ENCODE data around the gene ZNF718. TPM values are rescaled to one million over a fixed set of nuclear protein-coding genes. Genes with fewer than 3 reads are reported as not detected.
"Not testable (repeated sequence)": the region's sequence is repeated elsewhere in the genome, so short reads cannot be mapped to it uniquely, and the experiment has no call there.

ZNF718 gene
- total RNA-seq, 2 experiments from 2014 or later = 11.1 to 11.6 TPM

DNA sequence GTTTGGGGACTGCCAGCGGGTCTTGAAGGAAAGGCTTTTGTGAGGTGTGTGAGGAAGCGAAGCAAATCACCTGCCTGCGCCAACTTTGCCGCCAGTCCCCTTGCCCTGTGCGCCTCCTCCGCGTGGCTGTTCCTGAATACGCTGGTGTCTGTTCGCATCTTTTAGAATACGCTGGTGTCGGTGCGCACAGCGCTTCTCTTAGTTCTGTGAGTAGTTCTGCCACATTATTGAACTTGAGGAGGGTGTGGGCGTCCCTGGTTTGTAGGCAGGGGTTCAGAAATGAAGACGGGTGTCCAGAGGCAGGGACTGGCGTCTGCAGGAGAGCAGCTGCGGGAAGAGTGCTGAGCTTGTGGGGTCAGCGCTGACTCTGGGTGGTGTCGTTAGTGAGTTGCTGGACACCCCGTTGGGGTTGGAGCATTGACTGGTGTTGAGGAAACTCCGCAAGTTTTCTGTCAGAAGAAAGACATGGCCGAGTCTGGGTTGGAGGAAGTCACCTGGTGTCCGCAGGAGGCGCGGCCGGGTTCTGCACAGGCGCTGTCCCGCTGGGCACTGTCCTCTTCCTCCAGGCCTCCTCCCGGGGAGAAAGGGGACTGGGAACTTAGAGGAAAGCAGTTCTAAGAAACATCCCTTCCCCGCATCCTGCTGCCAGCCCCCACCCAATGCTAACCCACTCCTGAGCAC is 930 bp downstream of the ZNF718 start:
- Mint-ChIP-seq H3K4me3 (peak overlapping the region; percentile 97), H3K27ac (peak overlapping the region; percentile 97), H3K36me3 (peaks cover 79% of the 10 kb centered on the region), H3K9me3 (peaks cover 50% of the 10 kb centered on the region), H3K4me1 (peaks cover 18% of the 10 kb centered on the region), H3K27me3 (no peaks in the 10 kb centered on the region)
- peak; percentile 15 for DNase-seq

DNA sequence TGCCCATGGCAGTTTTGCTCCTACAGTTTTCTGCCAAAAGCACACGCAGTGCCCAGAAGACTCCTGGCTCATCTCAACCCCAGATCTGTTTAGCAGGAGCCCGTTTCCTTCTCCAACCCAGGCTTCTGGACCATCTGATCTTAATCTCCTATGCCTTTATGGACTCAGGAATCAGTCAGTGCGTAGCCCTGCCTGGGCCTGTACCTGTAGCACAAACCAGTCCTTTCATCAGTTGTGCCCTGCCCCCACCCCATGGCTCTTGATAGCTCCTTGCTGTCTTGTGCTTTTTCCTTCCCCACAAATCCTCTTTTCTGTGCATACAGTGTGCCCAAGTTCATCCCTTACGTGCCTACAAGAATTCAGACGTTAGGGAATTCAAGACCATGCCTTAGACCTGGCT is 1.5 kb downstream of the ZNF718 start:
- DNase-seq = no peak
- Mint-ChIP-seq H3K9me3 (peaks cover 49% of the 10 kb centered on the region), H3K4me3 (peak overlapping the region; percentile 97), H3K4me1 (peaks cover 18% of the 10 kb centered on the region), H3K27ac (peak overlapping the region; percentile 97), H3K27me3 (no peaks in the 10 kb centered on the region), H3K36me3 (peaks cover 81% of the 10 kb centered on the region)

DNA sequence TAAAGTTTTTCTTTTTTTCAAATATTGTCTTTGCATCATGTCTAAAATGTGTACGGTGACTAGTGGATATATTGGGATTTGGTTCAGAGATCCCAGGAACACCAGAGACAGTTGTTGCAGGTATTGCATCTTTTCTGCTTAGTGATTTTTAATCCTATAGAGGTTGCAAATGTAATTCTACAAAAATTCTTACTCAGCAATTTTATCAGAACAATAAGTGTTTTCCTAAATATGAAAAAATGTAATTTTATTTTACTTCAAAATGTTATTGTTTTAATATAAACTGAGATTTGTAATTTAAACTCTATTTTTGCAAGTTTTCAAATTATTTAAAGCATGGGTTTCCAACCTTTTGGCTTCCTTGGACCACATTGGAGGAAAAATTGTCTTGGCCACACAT is 8.2 kb downstream of the ZNF718 start:
- Mint-ChIP-seq H3K4me3 (no peak overlapping the region), H3K9me3 (peaks cover 55% of the 10 kb centered on the region), H3K27me3 (no peaks in the 10 kb centered on the region), H3K27ac (no peak overlapping the region), H3K4me1 (no peaks in the 10 kb centered on the region), H3K36me3 (peaks cover 90% of the 10 kb centered on the region)
- DNase-seq = no peak

DNA sequence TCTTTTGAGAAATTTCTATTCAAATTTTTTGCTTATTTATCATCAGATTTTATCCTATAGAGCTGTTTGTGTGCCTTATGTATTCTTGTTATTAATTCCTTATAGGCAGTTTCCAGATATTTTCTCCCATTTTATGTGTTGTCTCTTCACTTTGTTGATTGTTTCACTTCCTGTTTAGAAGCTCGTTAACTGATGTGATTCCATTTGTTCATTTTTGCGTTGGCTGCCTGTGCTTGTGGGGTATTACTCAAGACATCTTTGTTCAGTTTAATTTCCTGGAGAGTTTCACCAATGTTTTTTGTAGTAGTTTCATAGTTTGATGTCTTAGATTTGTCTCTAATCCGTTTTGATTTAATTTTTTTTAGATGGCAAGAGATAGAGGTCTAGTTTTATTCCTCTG is 14.6 kb downstream of the ZNF718 start:
- peaks cover 92% of the 10 kb centered on the region for H3K36me3 Mint-ChIP-seq
- no peaks in the 10 kb centered on the region for H3K27me3 Mint-ChIP-seq
- H3K9me3 Mint-ChIP-seq = peaks cover 67% of the 10 kb centered on the region
- no peak overlapping the region for H3K27ac Mint-ChIP-seq
- H3K4me1 Mint-ChIP-seq = no peaks in the 10 kb centered on the region
- no peak overlapping the region for H3K4me3 Mint-ChIP-seq
- DNase-seq = no peak

DNA sequence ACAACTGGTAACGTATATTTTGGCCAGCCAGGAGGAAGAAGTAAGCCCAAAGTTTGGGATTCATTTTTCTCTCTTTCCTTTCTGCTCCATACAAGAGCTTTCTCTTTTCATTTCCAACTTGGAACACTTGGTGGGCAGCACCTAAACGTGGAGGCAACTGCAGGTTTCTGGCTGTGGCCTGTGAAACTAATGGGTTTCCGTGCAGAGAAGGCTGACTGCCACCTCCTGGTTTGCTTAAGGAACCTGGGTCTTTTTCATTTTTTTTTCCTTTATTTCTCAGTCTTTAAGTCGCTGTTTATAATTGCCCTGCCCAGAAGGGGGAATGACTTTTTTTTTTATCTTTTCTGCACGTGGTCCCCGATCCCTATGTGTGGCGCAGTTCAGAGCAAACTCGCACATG is 15.4 kb downstream of the ZNF718 start:
- no peak for DNase-seq
- H3K27me3 Mint-ChIP-seq = no peaks in the 10 kb centered on the region
- no peak overlapping the region for H3K27ac Mint-ChIP-seq
- H3K9me3 Mint-ChIP-seq = peaks cover 74% of the 10 kb centered on the region
- H3K4me1 Mint-ChIP-seq = no peaks in the 10 kb centered on the region
- H3K36me3 Mint-ChIP-seq = peaks cover 94% of the 10 kb centered on the region
- no peak overlapping the region for H3K4me3 Mint-ChIP-seq

DNA sequence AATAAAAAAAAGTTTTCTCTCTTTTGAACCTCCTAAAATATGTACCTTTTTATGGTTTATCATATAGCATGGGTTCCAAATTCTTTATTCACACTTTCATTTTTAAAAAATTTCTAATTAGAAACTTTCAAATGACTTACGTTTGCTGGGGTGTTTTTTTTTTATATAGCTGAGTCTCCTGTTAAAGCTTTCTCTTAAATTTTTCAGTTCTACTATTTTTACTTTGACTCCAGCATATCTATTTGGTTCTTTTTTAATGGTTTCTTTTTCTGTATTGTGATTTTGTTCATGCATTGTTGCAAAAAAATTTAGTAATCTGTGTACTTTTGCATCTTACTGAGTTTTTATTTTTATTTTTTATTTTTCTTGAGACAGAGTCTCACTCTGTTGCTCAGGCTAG is 22.3 kb downstream of the ZNF718 start:
- peaks cover 50% of the 10 kb centered on the region for H3K9me3 Mint-ChIP-seq
- no peaks in the 10 kb centered on the region for H3K4me1 Mint-ChIP-seq
- H3K36me3 Mint-ChIP-seq = peaks cover 83% of the 10 kb centered on the region
- H3K4me3 Mint-ChIP-seq = no peak overlapping the region
- no peak overlapping the region for H3K27ac Mint-ChIP-seq
- no peaks in the 10 kb centered on the region for H3K27me3 Mint-ChIP-seq
- no peak for DNase-seq

DNA sequence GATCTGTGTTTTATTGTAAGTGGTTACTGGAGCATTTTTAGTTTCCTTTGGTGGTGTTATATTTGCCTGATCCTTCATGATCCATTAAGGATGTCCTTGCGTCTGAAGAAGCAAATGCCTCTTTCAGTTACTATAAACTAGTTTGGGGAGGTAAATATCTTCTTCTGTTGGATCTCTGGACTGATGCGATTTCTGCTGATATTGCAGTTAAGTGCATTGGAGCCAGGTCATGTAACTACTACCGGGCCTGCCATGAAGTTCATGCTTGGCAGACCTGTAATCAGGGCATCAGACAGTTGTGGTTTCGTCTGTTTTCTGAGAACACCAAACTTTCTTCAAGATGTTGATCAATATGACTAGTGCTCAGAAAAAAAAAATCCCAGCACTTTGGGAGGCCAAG is 22.9 kb downstream of the ZNF718 start:
- Mint-ChIP-seq H3K9me3 (peaks cover 49% of the 10 kb centered on the region), H3K4me1 (no peaks in the 10 kb centered on the region), H3K27ac (no peak overlapping the region)

DNA sequence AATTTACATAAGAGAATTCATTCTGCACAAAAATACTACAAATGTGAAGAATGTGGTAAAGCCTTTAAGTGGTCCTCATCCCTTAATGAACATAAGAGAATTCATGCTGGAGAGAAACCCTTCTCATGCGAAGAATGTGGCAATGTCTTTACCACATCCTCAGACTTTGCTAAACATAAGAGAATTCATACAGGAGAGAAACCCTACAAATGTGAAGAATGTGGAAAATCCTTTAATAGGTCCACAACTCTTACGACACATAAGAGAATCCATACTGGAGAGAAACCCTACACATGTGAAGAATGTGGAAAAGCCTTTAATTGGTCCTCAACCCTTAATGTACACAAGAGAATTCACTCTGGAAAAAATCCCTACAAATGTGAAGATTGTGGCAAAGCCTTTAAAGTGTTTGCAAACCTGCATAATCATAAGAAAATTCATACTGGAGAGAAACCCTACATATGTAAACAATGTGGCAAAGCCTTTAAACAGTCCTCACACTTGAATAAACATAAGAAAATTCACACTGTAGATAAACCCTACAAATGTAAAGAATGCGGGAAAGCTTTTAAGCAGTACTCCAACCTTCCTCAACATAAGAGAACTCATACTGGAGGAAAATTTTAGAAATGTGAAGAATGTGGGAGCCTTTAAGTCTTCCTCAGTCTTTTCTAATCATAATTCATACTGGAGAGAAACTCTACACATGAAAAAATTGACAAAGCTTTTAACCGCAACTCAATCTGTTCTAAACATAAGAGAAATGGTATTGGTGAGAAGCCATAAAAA is 37.4 kb downstream of the ZNF718 start:
- Mint-ChIP-seq H3K36me3 (peaks cover 69% of the 10 kb centered on the region), H3K4me3 (no peak overlapping the region), H3K27me3 (no peaks in the 10 kb centered on the region), H3K27ac (no peak overlapping the region), H3K9me3 (peaks cover 42% of the 10 kb centered on the region), H3K4me1 (no peaks in the 10 kb centered on the region)
- DNase-seq = no peak

More for the DNA sequence above, 22.9 kb downstream of the ZNF718 start:
- Mint-ChIP-seq H3K4me3 (no peak overlapping the region), H3K36me3 (peaks cover 79% of the 10 kb centered on the region), H3K27me3 (no peaks in the 10 kb centered on the region)
- DNase-seq = no peak

DNA sequence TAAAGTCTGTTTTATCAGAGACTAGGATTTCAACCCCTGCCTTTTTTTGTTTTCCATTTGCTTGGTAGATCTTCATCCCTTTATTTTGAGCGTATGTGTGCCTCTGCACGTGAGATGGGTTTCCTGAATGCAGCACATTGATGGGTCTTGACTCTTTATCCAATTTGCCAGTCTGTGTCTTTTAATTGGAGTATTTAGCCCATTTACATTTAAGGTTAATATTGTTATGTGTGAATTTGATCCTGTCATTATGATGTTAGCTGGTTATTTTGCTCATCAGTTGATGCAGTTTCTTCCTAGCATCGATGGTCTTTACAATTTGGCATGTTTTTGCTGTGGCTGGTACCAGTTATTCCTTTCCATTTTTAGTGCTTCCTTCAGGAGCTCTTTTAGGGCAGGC is 45.3 kb downstream of the ZNF718 start:
- peaks cover 73% of the 10 kb centered on the region for H3K36me3 Mint-ChIP-seq
- not testable (repeated sequence) for H3K4me1 Mint-ChIP-seq, H3K27ac Mint-ChIP-seq, H3K27me3 Mint-ChIP-seq, DNase-seq, H3K4me3 Mint-ChIP-seq
- peaks cover 50% of the 10 kb centered on the region for H3K9me3 Mint-ChIP-seq

DNA sequence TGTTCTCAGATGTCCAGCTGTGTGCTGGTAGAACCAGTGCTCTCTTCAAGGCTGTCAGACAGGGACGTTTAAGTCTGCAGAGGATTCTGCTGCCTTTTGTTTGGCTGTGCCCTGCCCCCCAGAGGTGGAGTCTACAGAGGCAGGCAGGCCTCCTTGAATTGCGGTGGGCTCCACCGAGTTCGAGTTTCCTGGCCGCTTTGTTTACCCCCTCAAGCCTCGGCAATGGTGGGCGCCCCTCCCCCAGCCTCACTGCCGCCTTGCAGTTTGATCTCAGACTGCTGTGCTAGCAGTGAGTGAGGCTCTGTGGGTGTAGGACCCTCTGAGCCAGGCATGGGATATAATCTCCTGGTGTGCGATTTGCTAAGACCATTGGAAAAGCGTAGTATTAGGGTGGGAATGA is 47.0 kb downstream of the ZNF718 start:
- peaks cover 73% of the 10 kb centered on the region for H3K36me3 Mint-ChIP-seq
- not testable (repeated sequence) for H3K4me1 Mint-ChIP-seq, H3K4me3 Mint-ChIP-seq, H3K27ac Mint-ChIP-seq, H3K27me3 Mint-ChIP-seq, DNase-seq
- peaks cover 57% of the 10 kb centered on the region for H3K9me3 Mint-ChIP-seq

DNA sequence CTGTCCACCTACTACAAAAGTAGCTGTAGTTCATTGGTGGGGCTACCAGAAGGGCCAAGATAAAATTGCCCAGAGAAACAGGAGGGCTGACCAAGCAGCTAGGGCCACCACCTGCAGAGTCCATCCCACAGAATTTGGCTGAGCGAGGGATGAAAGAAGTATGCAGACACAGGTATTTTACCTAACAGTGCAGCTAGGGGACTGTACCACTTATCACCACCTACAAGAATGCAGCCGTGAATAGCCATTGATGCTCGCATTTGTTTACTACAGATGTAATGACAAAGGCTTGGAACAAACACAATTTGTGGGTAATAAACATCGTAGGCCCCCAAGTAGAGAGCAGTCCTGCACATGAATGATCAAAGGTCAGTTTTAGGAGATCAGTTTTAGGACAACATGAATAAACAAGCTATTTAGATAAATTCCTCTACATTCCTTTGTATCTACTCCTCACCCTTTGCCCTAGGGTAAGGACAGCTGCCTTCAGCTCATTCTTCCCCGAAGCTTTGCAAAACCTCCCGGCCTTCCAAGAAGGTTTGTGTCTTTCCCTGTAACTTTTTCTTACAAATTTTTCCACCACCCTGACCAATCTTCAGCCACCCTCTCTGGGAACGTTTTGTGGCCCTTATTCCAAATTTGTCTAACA is 49.5 kb downstream of the ZNF718 start:
- Mint-ChIP-seq H3K4me3 (no peak overlapping the region), H3K9me3 (peaks cover 62% of the 10 kb centered on the region), H3K27me3 (no peaks in the 10 kb centered on the region), H3K4me1 (no peaks in the 10 kb centered on the region), H3K36me3 (peaks cover 65% of the 10 kb centered on the region), H3K27ac (no peak overlapping the region)
- no peak for DNase-seq

DNA sequence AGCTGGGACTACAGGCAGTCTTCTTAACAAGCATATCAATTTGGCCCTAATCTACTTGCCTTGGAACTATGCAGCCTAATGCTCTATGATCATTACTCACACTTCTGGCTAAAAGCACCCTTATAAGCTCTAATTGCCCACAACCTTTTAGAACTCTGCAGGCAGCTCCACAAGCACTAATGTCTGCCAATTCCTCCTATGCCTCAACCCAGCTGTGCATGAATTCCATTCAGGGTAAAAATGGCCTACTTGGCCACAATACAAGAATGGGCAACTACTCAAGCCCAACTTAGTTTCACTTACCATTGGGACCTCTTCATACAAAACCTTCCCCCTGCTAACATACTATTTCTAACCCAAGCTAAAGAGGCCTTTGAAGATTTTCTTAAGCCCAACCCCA is 51.7 kb downstream of the ZNF718 start:
- Mint-ChIP-seq H3K27me3 (no peaks in the 10 kb centered on the region), H3K4me1 (no peaks in the 10 kb centered on the region), H3K27ac (no peak overlapping the region), H3K9me3 (peaks cover 58% of the 10 kb centered on the region), H3K4me3 (no peak overlapping the region), H3K36me3 (peaks cover 58% of the 10 kb centered on the region)
- DNase-seq = no peak

DNA sequence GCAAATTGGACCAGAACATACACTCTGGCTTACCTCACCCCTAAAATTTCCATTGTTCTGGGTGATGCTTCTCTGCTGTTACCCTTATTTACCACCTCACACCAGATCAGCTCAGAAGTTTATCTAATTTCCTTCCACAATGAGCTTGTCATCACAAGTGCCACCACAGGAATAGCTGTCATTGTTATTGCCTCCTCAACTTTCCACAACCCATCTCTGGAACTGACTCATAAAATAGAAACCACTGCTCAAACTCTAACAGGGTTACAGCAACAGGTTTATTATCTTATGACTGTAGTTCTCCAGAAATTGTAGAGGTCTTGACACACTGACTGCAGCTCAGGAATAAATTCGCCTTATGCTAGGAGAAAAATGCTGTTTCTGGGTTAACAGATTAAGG is 52.7 kb downstream of the ZNF718 start:
- Mint-ChIP-seq H3K9me3 (peaks cover 58% of the 10 kb centered on the region), H3K4me1 (no peaks in the 10 kb centered on the region), H3K36me3 (peaks cover 54% of the 10 kb centered on the region), H3K4me3 (no peak overlapping the region), H3K27me3 (no peaks in the 10 kb centered on the region), H3K27ac (no peak overlapping the region)
- no peak for DNase-seq

DNA sequence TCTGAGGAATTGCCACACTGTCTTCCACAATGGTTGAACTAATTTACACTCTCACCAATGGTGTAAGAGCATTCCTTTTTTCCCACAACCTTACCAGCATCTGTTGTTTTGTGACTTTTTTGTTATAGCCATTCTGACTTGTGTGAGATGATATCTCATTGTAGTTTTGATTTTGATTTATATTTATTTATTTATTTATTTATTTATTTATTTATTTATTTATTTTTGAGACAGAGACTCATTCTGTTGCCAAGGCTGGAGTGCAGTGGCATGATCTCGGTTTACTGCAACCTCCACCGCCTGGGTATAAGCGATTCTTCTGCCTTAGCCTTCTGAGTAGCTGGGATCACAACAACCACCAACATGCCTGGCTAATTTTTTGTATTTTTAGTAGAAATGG is 57.9 kb downstream of the ZNF718 start:
- Mint-ChIP-seq H3K9me3 (peaks cover 65% of the 10 kb centered on the region), H3K36me3 (peaks cover 71% of the 10 kb centered on the region)
- H3K27ac Mint-ChIP-seq, H3K4me3 Mint-ChIP-seq, DNase-seq, H3K27me3 Mint-ChIP-seq, H3K4me1 Mint-ChIP-seq: not testable (repeated sequence)

DNA sequence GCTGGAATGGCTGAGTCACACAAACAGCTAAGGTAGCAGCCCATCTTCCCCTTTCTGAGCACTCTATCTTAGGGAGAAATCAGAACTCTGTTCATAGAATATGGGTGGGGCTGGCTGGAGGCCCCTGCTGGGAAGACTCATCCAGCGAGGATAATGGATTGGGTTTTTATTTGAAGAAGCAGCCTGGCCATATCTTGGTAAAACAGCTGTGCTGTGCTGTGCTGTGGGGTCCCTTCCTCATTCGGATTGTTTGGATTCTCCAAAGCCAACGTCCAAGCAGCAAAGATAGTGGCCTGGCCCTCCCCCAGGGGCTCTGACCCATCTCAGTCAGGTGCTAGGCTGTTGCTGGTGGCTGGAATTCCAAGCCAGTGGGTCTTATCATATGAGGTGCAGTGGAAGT is 63.8 kb downstream of the ZNF718 start:
- DNase-seq = no peak
- Mint-ChIP-seq H3K27me3 (no peaks in the 10 kb centered on the region), H3K4me1 (no peaks in the 10 kb centered on the region), H3K4me3 (no peak overlapping the region), H3K36me3 (peaks cover 58% of the 10 kb centered on the region), H3K9me3 (peaks cover 57% of the 10 kb centered on the region), H3K27ac (no peak overlapping the region)
